Heart left ventricle (tissue), 16 donors: ENCODE data around the gene ADRM1. TPM values are rescaled to one million over a fixed set of nuclear protein-coding genes. Genes with fewer than 3 reads are reported as not detected.

Experiments used
- ATAC-seq, 4 donors: fragments of 200-7000 bp; cut with Tn5 transposase; one replicate each; pipeline ENCODE4 v1.9.1; 2020 to 2022; ENCODE audit warnings: moderate library complexity in 4 of 4, mild to moderate bottlenecking in 3 of 4, moderate number of reproducible peaks in 1 of 4
- DNase-seq, 5 donors: peaks; one replicate each; pipeline ENCODE4 v3.0.0-alpha.2; 2020
- H3K27ac ChIP-seq, 12 donors: fragments of 200-600 bp; sonication (generic) in 4 of 12; one replicate each; pipeline versions ENCODE4 v1.5.0 to v1.8.0; 2016 to 2022; ENCODE audit warnings: mild to moderate bottlenecking in 2 of 12
- H3K27me3 ChIP-seq, 9 donors: fragments of 200-600 bp; sonication (generic) in 2 of 9; one replicate each; pipeline versions ENCODE4 v1.5.1 to v1.8.0; 2016 to 2022; ENCODE audit warnings: mild to moderate bottlenecking in 3 of 9
- H3K36me3 ChIP-seq, 9 donors: fragments of 200-600 bp; sonication (generic) in 2 of 9; one replicate each; pipeline versions ENCODE4 v1.5.0 to v1.8.0; 2018 to 2022; ENCODE audit warnings: mild to moderate bottlenecking in 2 of 9
- H3K4me1 ChIP-seq, 12 donors: fragments of 200-600 bp; sonication (generic) in 4 of 12; one replicate each; pipeline versions ENCODE4 v1.5.0 to v1.8.0; 2016 to 2022; ENCODE audit warnings: mild to moderate bottlenecking in 3 of 12
- H3K4me3 ChIP-seq, 12 donors: fragments of 200-600 bp; sonication (generic) in 4 of 12; one replicate each; pipeline versions ENCODE4 v1.5.0 to v1.8.0; 2017 to 2022; ENCODE audit warnings: mild to moderate bottlenecking in 9 of 12, moderate library complexity in 4 of 12
- H3K9me3 ChIP-seq, 12 donors: fragments of 200-600 bp; sonication (generic) in 4 of 12; one replicate each; pipeline versions ENCODE4 v1.5.0 to v1.8.0; 2016 to 2022; ENCODE audit warnings: mild to moderate bottlenecking in 1 of 12
- CTCF ChIP-seq, 12 donors: fragments of 200-600 bp; sonication (generic) in 4 of 12; IDR thresholded peaks; one replicate each; pipeline versions ENCODE4 v1.5.0 to v1.8.0; 2018 to 2022; ENCODE audit warnings: antibody characterized with exemption in 12 of 12, mild to moderate bottlenecking in 5 of 12
- POLR2A ChIP-seq, 2 donors: fragments of 450-650 bp; IDR thresholded peaks; one replicate each; pipeline ENCODE4 v1.6.1; 2017; ENCODE audit warnings: antibody characterized with exemption in 2 of 2, mild to moderate bottlenecking in 2 of 2, moderate library complexity in 2 of 2
- WGBS, 4 donors: extraction: QIAGEN DNeasy Blood & Tissue Kit in 2 of 4; methylation state at CpG; one replicate each; pipeline versions ENCODE4 v1.1.5 to v1.1.7; 2013 to 2018; 5-methylcytosine and 5-hydroxymethylcytosine counted together
- intact Hi-C, 10 donors: fragments of 100-400 bp; cut with DNase I; formaldehyde crosslinking; loops; one replicate each; pipeline versions ENCODE4 v1.11.1 to v1.14.2; 2022
- polyA plus RNA-seq, 2 donors: library from polyadenylated mRNA; stranded (reverse); fragments of 200-250 nt; gene quantifications; one replicate each; pipeline ENCODE4 v1.2.3, GENCODE V29; 2013
- total RNA-seq, 9 donors: library from RNA; depleted of rRNA in 2 of 9; stranded (reverse); fragments of >200 nt in 2 of 9; fragmentation: NEBNext Ultra II Directional in 3 of 9; extraction: Animal tissue kit (Norgen Biotek cat#: 25700) in 3 of 9; gene quantifications; one replicate each; pipeline versions ENCODE4 v1.1.0 to v1.2.4, GENCODE V29; 2016 to 2023
- donor health status: ischemic (EF 13 %, LVEDD 7.1; RV severe dilation, severe dysfunction).
- donor health status: healthy with polysubstance abuse.
- donor health status: DM: no; HTN: yes; CAD: no.
- donor health status: DM: no; HTN: no; CAD: no.
- donor health status: ischemic (EF 25% LVEDD 6.9; RV normal size, moderate dysfunction).
- donor health status: ischemic (EF 25% LVEDD 5.7; RV mildly dilated, moderate dysfunction).
- donor health status: healthy.
- donor health status: DM: yes; HTN: yes; CAD: no.
- donor health status: ischemic (EF 35%, LVEDD 5.7; RV mildly dilated, moderate dysfunction).
- donor health status: nonischemic (EF 11% LVEDD 7.7; RV severe dilation, severe dysfunction).
- donor health status: DM: yes; HTN: yes; CAD: no.
- donor health status: PGD.
- donor health status: ischemic (EF 29% LVEDD 5.4; RV normal size, mild dysfunction).
- donor health status: nonischemic (EF 23%, LVEDD 6.1; RV moderate dilation, normal function).

The ADRM1 gene
- total and polyA plus RNA-seq, 11 donors = 66.8 to 218 (median 79.9) TPM

DNA sequence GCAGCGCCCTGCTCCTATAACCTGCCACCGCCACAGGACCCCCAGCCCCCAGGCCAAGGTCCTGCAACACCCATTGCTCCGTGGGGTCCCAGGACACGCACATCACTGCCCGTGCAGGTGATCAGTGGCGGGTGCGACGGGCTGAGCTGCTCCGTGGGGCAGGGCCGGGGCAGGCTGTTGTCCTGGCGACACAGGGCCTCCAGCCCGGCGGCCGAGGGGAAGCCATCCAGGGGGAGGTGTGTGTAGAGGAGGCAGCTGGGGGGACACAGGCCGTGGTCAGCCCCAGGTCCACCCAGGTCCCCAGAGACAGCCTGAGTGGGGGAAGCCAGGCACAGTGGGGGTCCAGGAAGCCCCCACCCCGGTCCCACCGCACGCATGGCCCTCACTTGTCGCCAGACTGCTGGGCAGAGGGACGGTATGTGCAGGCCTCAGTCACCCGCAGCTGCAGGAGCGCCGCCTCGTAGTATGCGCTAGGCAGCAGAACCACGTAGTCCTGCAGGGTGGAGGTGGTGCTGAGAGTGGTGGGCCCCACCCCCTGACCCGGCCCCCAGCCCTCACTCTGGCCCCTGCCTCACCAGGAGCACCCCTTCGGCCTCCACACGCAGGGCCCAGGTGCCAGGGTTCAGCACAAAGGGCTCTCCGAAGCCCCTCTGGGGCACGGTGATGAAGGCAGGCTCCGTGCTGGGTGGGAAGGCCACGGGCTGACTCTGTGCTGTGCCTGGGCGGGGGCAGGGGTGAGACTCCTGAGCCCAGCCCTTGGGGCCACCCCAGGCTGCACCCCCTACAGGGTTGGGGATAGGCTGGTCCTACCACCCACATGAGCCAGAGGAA is 30.4 kb downstream of the ADRM1 start:
- WGBS, 4 donors = 93 to 94% (median 94%) methylated on average over 23 to 34 of the region's 34 CpGs
- Histone ChIP-seq H3K27me3 (no peaks in the 10 kb centered on the region), H3K9me3 (no peaks in the 10 kb centered on the region), H3K27ac (no peak overlapping the region), H3K4me1 (peaks cover 0 to 5% (median 0%) of the 10 kb centered on the region in 12 donors), H3K4me3 (no peak overlapping the region), H3K36me3 (peaks cover 0 to 98% (median 87%) of the 10 kb centered on the region in 9 donors)
- intact Hi-C loops = no loop called here
- no peak for TF ChIP-seq CTCF (IDR thresholded peaks at IDR 0.05)
- TF ChIP-seq POLR2A (IDR thresholded peaks at IDR 0.05) = no peak
- DNase-seq (peak in 1 of 5 donors; percentile 26), ATAC-seq (no peak)

GRCh38 chr20:62333820-62334595 is 31.2 kb downstream of the ADRM1 start:
- no peak overlapping the region for H3K4me3 ChIP-seq
- ATAC-seq (no peak), DNase-seq (peak in 1 of 5 donors; percentile 20)
- TF ChIP-seq POLR2A (IDR thresholded peaks at IDR 0.05) (no peak), CTCF (IDR thresholded peaks at IDR 0.05) (no peak)
- WGBS, 4 donors = 72 to 92% (median 87%) methylated on average over 11 to 37 of the region's 37 CpGs
- H3K4me1 ChIP-seq = peaks cover 0 to 5% (median 0%) of the 10 kb centered on the region in 12 donors
- no peaks in the 10 kb centered on the region for H3K9me3 ChIP-seq
- intact Hi-C loops = no loop called here
- peaks cover 0 to 97% (median 87%) of the 10 kb centered on the region in 9 donors for H3K36me3 ChIP-seq
- H3K27me3 ChIP-seq = no peaks in the 10 kb centered on the region
- H3K27ac ChIP-seq = no peak overlapping the region

DNA sequence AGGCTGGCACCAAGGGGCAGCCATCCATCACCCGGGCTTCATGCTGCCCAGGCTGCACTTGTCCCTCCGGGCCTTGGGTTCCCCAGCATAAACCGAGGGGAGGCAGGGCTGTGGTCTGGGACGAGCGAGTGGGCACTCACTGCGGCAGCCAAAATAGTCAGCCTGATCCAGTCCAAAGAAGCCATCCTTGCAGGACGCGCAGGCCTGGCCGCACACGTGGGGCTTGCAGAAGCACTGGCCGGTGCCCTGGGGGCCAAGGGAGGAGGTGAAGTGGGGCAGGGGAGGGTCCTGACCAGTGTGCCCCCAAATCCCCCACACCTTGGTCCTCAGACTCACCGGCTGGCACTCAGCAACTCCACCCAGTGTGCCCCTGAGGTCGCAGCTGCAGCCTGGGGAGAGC is 32.1 kb downstream of the ADRM1 start:
- no peak overlapping the region for H3K4me3 ChIP-seq
- peaks cover 0 to 5% (median 0%) of the 10 kb centered on the region in 12 donors for H3K4me1 ChIP-seq
- H3K36me3 ChIP-seq = peaks cover 0 to 96% (median 87%) of the 10 kb centered on the region in 9 donors
- no peak overlapping the region for H3K27ac ChIP-seq
- no peaks in the 10 kb centered on the region for H3K27me3 ChIP-seq
- H3K9me3 ChIP-seq = no peaks in the 10 kb centered on the region
- no peak for DNase-seq
- ATAC-seq = no peak
- 92 to 94% (median 94%) methylated on average over 10 to 13 of the region's 13 CpGs for WGBS, 4 donors
- no peak for TF ChIP-seq CTCF (IDR thresholded peaks at IDR 0.05)
- no peak for TF ChIP-seq POLR2A (IDR thresholded peaks at IDR 0.05)
- intact Hi-C loops = no loop called here

DNA sequence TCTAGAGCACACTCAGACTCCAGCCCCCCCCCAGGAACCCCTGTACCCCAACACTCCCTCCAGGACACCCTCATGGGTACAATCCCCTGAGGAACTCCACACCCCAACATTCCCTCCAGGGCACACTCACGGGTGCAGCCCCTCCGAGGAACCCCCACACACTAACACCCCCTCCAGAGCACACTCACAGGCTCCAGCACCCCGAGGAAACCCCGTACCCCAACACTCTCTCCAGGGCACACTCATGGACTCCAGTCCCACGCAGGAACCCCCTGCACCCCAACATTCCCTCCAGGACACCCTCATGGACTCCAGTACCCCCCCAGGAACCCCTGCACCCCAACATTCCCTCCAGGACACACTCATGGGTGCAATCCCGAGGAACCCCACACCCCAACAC is 32.7 kb downstream of the ADRM1 start:
- no peak for TF ChIP-seq CTCF (IDR thresholded peaks at IDR 0.05)
- no peak for TF ChIP-seq POLR2A (IDR thresholded peaks at IDR 0.05)
- intact Hi-C loops = no loop called here
- H3K9me3 ChIP-seq = no peaks in the 10 kb centered on the region
- peak in 2 of 5 donors; percentile 12 to 17 for DNase-seq
- peaks cover 0 to 5% (median 0%) of the 10 kb centered on the region in 12 donors for H3K4me1 ChIP-seq
- WGBS, 4 donors = 89 to 96% (median 94%) methylated on average over 6 of the region's 6 CpGs
- no peak overlapping the region for H3K27ac ChIP-seq
- H3K4me3 ChIP-seq = no peak overlapping the region
- H3K36me3 ChIP-seq = peaks cover 0 to 96% (median 87%) of the 10 kb centered on the region in 9 donors
- H3K27me3 ChIP-seq = no peaks in the 10 kb centered on the region
- ATAC-seq = no peak
